CD4-positive, alpha-beta T cell (primary cell): ENCODE measurements around the gene IGLON5. TPM values are rescaled to one million over a fixed set of nuclear protein-coding genes. Genes with fewer than 3 reads are reported as not detected.
A peak's percentile ranks its signal among the peaks of the same experiment; 100 is the strongest.

Experiments
- ATAC-seq: fragments of 200-7000 bp; cut with Tn5 transposase; one replicate; pipeline ENCODE4 v1.10.0; 2022; ENCODE audit warnings: mild to moderate bottlenecking; ENCODE audit not compliant: poor library complexity
- CTCF ChIA-PET: fragments of 350-600 bp; sonication (Branson Sonifier 250); formaldehyde crosslinking; loops from one replicate; lab custom pipeline; 2021; ENCODE audit warnings: antibody characterized with exemption, inconsistent platforms; lab: Charles Lee
- POLR2A ChIA-PET: fragments of 350-600 bp; sonication (Branson Sonifier 250); formaldehyde crosslinking; loops from one replicate; lab custom pipeline; 2021; ENCODE audit warnings: antibody characterized with exemption, inconsistent platforms; lab: Charles Lee
- DNase-seq, 14 experiments: peaks; one replicate each; pipeline ENCODE4 v3.0.0-alpha.2; 2013 to 2020; ENCODE audit warnings: mixed read lengths in 2 of 14
- H3K27ac ChIP-seq, 2 donors: one replicate each; pipeline versions ENCODE4 v1.5.1 to v1.7.0; 2013; ENCODE audit warnings: low read length in 2 of 2, low read depth in 1 of 2, mild to moderate bottlenecking in 1 of 2
- H3K27me3 ChIP-seq, 2 experiments: 1 replicate in 1 of 2; 2 replicates in 1 of 2; pipeline versions ENCODE4 v1.6.1 to v1.7.0; 2013; ENCODE audit warnings: low read length in 2 of 2, control low read depth in 1 of 2, mild to moderate bottlenecking in 1 of 2, moderate library complexity in 1 of 2; ENCODE audit not compliant: insufficient read depth in 2 of 2, control insufficient read depth in 1 of 2
- H3K36me3 ChIP-seq: one replicate; pipeline ENCODE4 v1.6.1; 2013; ENCODE audit warnings: low read length, control low read depth; ENCODE audit not compliant: insufficient read depth
- H3K4me1 ChIP-seq: one replicate; pipeline ENCODE4 v1.6.1; 2013; ENCODE audit warnings: low read length, control low read depth; ENCODE audit not compliant: insufficient read depth
- H3K4me3 ChIP-seq: one replicate; pipeline ENCODE4 v1.5.1; 2013; ENCODE audit warnings: mild to moderate bottlenecking, low read length, moderate library complexity
- H3K9me3 ChIP-seq, 2 experiments: 1 replicate in 1 of 2; 2 replicates in 1 of 2; pipeline versions ENCODE4 v1.6.1 to v1.7.0; 2013; ENCODE audit warnings: low read length in 2 of 2, mild to moderate bottlenecking in 2 of 2, control low read depth in 1 of 2, moderate library complexity in 1 of 2; ENCODE audit not compliant: control insufficient read depth in 1 of 2, insufficient read depth in 1 of 2
- H3K27ac Mint-ChIP-seq: one replicate; pipeline ENCODE4 v1.8.0; 2020; ENCODE audit warnings: mixed read lengths
- H3K27me3 Mint-ChIP-seq: one replicate; pipeline ENCODE4 v1.8.0; 2021; ENCODE audit warnings: mixed read lengths
- H3K36me3 Mint-ChIP-seq: one replicate; pipeline ENCODE4 v1.8.0; 2021; ENCODE audit warnings: low read depth, mixed read lengths
- H3K4me1 Mint-ChIP-seq: one replicate; pipeline ENCODE4 v1.8.0; 2021; ENCODE audit warnings: low read depth, mixed read lengths
- H3K4me3 Mint-ChIP-seq: one replicate; pipeline ENCODE4 v1.8.0; 2020; ENCODE audit warnings: mild to moderate bottlenecking, mixed read lengths
- H3K9me3 Mint-ChIP-seq: one replicate; pipeline ENCODE4 v1.8.0; 2020; ENCODE audit warnings: mixed read lengths
- CTCF ChIP-seq: fragments of 200-600 bp; IDR thresholded peaks from one replicate; pipeline ENCODE4 v1.8.0; 2022; ENCODE audit warnings: antibody characterized with exemption, mild to moderate bottlenecking
- intact Hi-C, 2 experiments: fragments of 100-400 bp; cut with DNase I in 1 of 2; cut with micrococcal nuclease in 1 of 2; formaldehyde crosslinking; loops; one replicate each; pipeline versions ENCODE4 v1.15.1 to v1.9.0; 2023 to 2025; cut with DNase I, micrococcal nuclease
- total RNA-seq, 174 experiments: library from RNA in 2 of 174; stranded (reverse) in 2 of 174; gene quantifications; one replicate each; pipeline ENCODE4 v1.2.3 and lab custom pipeline; 2021 to 2026

IGLON5 gene
- total RNA-seq, 2 experiments from 2014 or later = not detected

- POLR2A ChIA-PET = no interaction called here
- H3K36me3 ChIP-seq = peaks cover 25% of the 10 kb centered on the region
- H3K4me3 Mint-ChIP-seq = peak overlapping the region; percentile 66
- intact Hi-C loops = no loop called here
- DNase-seq = no peak
- H3K4me1 Mint-ChIP-seq = peaks cover 23% of the 10 kb centered on the region
- no peaks in the 10 kb centered on the region for H3K9me3 ChIP-seq
- CTCF ChIA-PET = no interaction called here
- no peaks in the 10 kb centered on the region for H3K27me3 Mint-ChIP-seq
- H3K27ac Mint-ChIP-seq = no peak overlapping the region
- peaks cover 23% of the 10 kb centered on the region for H3K4me1 ChIP-seq
- H3K36me3 Mint-ChIP-seq = peaks cover 24% of the 10 kb centered on the region
- H3K27me3 ChIP-seq = no peaks in the 10 kb centered on the region
- H3K4me3 ChIP-seq = no peak overlapping the region
- TF ChIP-seq CTCF = no peak
- H3K27ac ChIP-seq = no peak overlapping the region
- no peaks in the 10 kb centered on the region for H3K9me3 Mint-ChIP-seq
- no peak for ATAC-seq
These were observed 31.5 kb downstream of the IGLON5 start for GRCh38 chr19:51342631-51343569.

- H3K9me3 Mint-ChIP-seq = no peaks in the 10 kb centered on the region
- ATAC-seq (no peak), DNase-seq (no peak)
- TF ChIP-seq CTCF = no peak
- intact Hi-C loops = no loop called here
- Histone ChIP-seq H3K4me3 (no peak overlapping the region), H3K27ac (peak overlapping the region in 1 of 2 donors; percentile 6), H3K4me1 (peaks cover 5% of the 10 kb centered on the region), H3K27me3 (no peaks in the 10 kb centered on the region), H3K9me3 (no peaks in the 10 kb centered on the region), H3K36me3 (peaks cover 33% of the 10 kb centered on the region)
- H3K27ac Mint-ChIP-seq = peak overlapping the region; percentile 7
- H3K27me3 Mint-ChIP-seq = no peaks in the 10 kb centered on the region
- peaks cover 9% of the 10 kb centered on the region for H3K4me1 Mint-ChIP-seq
- CTCF ChIA-PET = no interaction called here
- H3K36me3 Mint-ChIP-seq = peaks cover 31% of the 10 kb centered on the region
- H3K4me3 Mint-ChIP-seq = no peak overlapping the region
- POLR2A ChIA-PET = no interaction called here
These were observed 33.7 kb downstream of the IGLON5 start for GRCh38 chr19:51345076-51345620.

- CTCF ChIA-PET = no interaction called here
- no peak overlapping the region for H3K27ac Mint-ChIP-seq
- no peaks in the 10 kb centered on the region for H3K4me1 ChIP-seq
- ATAC-seq (no peak), DNase-seq (no peak)
- TF ChIP-seq CTCF = no peak
- intact Hi-C loops = no loop called here
- H3K27me3 Mint-ChIP-seq = no peaks in the 10 kb centered on the region
- no peak overlapping the region for H3K4me3 Mint-ChIP-seq
- no peaks in the 10 kb centered on the region for H3K9me3 ChIP-seq
- H3K4me1 Mint-ChIP-seq = no peaks in the 10 kb centered on the region
- POLR2A ChIA-PET = no interaction called here
- no peaks in the 10 kb centered on the region for H3K9me3 Mint-ChIP-seq
- no peak overlapping the region for H3K27ac ChIP-seq
- H3K4me3 ChIP-seq = no peak overlapping the region
- H3K36me3 ChIP-seq = peaks cover 45% of the 10 kb centered on the region
- peaks cover 45% of the 10 kb centered on the region for H3K36me3 Mint-ChIP-seq
- H3K27me3 ChIP-seq = no peaks in the 10 kb centered on the region
These were observed 35.3 kb downstream of the IGLON5 start for GRCh38 chr19:51346742-51347141.
